ENCODE data around the gene POP4.

DNA sequence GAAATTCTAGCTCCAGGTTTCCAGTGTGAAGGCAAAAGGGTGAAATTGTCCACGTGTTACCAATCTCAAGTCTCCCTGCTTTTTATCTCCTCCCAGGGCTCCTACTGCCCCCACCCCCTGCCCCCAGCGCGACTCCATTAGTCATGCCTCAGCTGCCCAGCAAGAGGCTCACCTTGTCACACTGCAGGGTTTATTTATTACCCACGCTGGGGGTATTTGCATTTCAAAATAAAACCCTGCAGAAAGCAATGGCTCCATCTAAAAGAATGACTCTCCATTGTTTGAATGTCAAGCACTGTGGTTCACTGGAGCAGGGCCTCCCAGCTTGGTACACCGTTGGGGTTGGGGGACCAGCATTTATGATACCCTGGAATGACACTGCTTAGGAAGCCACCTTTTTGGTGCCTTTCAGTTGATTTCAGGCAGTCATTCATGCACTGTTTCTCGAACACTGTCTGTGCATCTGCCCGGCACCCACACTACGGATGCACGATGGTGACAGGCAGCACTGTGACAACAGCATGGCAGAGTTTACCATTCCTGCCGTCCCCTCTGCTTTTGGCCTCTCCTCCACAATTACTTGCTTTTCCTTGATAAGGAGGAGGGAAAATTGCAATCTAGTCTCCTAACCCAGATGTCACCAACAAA, 9.9 kb upstream of the POP4 start:
- TF ChIP-seq CTCF (tag by site-specific recombination; IDR thresholded peaks at IDR 0.05) (no peak), GLIS2 (tag by site-specific recombination; IDR thresholded peaks at IDR 0.05) (peak; percentile 76), TCF7L2 (IDR thresholded peaks at IDR 0.05; ENCODE audit: borderline replicate concordance, low read depth, low read length) (no peak), ZNF112 (tag by site-specific recombination; IDR thresholded peaks at IDR 0.05) (no peak), ZNF768 (tag by site-specific recombination; IDR thresholded peaks at IDR 0.05) (no peak), ZNF692 (tag by site-specific recombination; IDR thresholded peaks at IDR 0.05) (no peak), TRIM28 (IDR thresholded peaks at IDR 0.05; ENCODE audit: borderline replicate concordance, low read length) (no peak), ZNF239 (tag by site-specific recombination; IDR thresholded peaks at IDR 0.05) (no peak), INSM2 (tag by site-specific recombination; IDR thresholded peaks at IDR 0.05) (0 out of 2 replicates have a peak, but pooled peaks have one; percentile 31), EGR2 (tag by site-specific recombination; IDR thresholded peaks at IDR 0.05; ENCODE audit: low read depth) (peak; percentile 78), ZNF670 (tag by site-specific recombination; IDR thresholded peaks at IDR 0.05; ENCODE audit: low read depth) (no peak)
- TF ChIP-seq, protein P1, sequence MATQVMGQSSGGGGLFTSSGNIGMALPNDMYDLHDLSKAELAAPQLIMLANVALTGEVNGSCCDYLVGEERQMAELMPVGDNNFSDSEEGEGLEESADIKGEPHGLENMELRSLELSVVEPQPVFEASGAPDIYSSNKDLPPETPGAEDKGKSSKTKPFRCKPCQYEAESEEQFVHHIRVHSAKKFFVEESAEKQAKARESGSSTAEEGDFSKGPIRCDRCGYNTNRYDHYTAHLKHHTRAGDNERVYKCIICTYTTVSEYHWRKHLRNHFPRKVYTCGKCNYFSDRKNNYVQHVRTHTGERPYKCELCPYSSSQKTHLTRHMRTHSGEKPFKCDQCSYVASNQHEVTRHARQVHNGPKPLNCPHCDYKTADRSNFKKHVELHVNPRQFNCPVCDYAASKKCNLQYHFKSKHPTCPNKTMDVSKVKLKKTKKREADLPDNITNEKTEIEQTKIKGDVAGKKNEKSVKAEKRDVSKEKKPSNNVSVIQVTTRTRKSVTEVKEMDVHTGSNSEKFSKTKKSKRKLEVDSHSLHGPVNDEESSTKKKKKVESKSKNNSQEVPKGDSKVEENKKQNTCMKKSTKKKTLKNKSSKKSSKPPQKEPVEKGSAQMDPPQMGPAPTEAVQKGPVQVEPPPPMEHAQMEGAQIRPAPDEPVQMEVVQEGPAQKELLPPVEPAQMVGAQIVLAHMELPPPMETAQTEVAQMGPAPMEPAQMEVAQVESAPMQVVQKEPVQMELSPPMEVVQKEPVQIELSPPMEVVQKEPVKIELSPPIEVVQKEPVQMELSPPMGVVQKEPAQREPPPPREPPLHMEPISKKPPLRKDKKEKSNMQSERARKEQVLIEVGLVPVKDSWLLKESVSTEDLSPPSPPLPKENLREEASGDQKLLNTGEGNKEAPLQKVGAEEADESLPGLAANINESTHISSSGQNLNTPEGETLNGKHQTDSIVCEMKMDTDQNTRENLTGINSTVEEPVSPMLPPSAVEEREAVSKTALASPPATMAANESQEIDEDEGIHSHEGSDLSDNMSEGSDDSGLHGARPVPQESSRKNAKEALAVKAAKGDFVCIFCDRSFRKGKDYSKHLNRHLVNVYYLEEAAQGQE (tag by site-specific recombination; IDR thresholded peaks at IDR 0.05) = no peak

All from HEK293 (cell line).